ENCODE results near the gene OR6F1. TPM values are rescaled to one million over a fixed set of nuclear protein-coding genes. Genes with fewer than 3 reads are reported as not detected.
"Not testable (repeated sequence)": the region's sequence is repeated elsewhere in the genome, so short reads cannot be mapped to it uniquely, and the experiment has no call there.

Gene OR6F1
- total and polyA plus RNA-seq, 2 experiments from 2014 or later, result not detected

DNA sequence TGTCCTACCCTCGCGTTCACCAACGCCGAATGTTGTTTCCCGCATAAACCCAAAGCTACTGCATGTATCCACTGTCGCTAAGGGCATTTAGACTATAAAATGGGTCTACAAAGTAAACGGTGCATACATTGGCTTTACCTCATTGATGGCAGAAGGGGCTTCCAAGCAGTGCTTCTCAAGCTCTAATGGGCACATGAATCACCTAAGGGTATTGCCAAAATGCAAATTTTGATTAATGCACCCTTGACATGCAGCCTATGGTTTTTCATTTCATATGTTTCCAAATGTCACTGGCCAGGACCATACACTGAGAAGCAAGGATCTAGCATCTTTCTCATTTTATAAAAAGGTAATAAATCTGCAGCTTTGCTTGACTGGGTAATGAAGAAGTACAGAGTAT lies 2.7 kb downstream of the OR6F1 start:
- H3K9me2 ChIP-seq (replicated peaks; ENCODE audit: insufficient read depth), result no peaks in the 10 kb centered on the region
- H3K36me3 ChIP-seq (replicated peaks; ENCODE audit: insufficient read depth, low read depth), result no peaks in the 10 kb centered on the region
- no peaks in the 10 kb centered on the region for H3K4me1 ChIP-seq (ENCODE audit: insufficient read depth)
- DNase-seq (ENCODE audit: low spot score), result no peak
- H3K4me3 ChIP-seq, result no peak overlapping the region
- no peaks in the 10 kb centered on the region for H3K79me2 ChIP-seq
- no peaks in the 10 kb centered on the region for H3K9me3 ChIP-seq (ENCODE audit: low read depth)
- no peak overlapping the region for H3K27ac ChIP-seq
- no peak overlapping the region for H2AFZ ChIP-seq
- H3K27me3 ChIP-seq, result no peaks in the 10 kb centered on the region
- 86% methylated on average over 7 of the region's 7 CpGs for WGBS (ENCODE audit: low lambda C conversion rate, missing lambda C conversion rate)
- no peak overlapping the region for H3K4me2 ChIP-seq
- no peak for TF ChIP-seq EZH2 (IDR thresholded peaks at IDR 0.05; ENCODE audit: borderline replicate concordance)
- no peak for TF ChIP-seq EZH2phosphoT487 (IDR thresholded peaks at IDR 0.05; ENCODE audit: low read depth, severe bottlenecking, unreplicated experiment)
- TF ChIP-seq, protein P1, sequence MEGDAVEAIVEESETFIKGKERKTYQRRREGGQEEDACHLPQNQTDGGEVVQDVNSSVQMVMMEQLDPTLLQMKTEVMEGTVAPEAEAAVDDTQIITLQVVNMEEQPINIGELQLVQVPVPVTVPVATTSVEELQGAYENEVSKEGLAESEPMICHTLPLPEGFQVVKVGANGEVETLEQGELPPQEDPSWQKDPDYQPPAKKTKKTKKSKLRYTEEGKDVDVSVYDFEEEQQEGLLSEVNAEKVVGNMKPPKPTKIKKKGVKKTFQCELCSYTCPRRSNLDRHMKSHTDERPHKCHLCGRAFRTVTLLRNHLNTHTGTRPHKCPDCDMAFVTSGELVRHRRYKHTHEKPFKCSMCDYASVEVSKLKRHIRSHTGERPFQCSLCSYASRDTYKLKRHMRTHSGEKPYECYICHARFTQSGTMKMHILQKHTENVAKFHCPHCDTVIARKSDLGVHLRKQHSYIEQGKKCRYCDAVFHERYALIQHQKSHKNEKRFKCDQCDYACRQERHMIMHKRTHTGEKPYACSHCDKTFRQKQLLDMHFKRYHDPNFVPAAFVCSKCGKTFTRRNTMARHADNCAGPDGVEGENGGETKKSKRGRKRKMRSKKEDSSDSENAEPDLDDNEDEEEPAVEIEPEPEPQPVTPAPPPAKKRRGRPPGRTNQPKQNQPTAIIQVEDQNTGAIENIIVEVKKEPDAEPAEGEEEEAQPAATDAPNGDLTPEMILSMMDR (IDR thresholded peaks at IDR 0.05; ENCODE audit: poor library complexity), result no peak
- no peaks in the 10 kb centered on the region for H4K20me1 ChIP-seq (ENCODE audit: insufficient read depth, poor library complexity, severe bottlenecking)

DNA sequence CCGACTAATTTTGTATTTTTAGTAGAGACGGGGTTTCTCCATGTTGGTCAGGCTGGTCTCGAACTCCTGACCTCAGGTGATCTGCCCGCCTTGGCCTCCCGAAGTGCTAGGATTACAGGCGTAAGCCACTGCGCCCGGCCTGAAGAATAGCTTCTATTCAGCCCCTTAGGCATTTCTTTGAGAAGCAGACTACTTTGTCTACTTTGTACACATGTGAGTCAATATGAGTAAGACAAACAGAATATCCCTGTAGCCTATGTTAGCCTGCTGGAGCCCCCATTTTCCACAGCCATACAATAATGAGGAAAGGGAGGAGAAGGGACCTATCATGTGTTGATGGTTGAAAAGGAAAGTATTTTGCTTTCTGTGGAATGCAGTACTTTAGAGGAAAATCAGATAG lies 5.8 kb downstream of the OR6F1 start:
- not testable (repeated sequence) for H2AFZ ChIP-seq, H3K4me3 ChIP-seq

DNA sequence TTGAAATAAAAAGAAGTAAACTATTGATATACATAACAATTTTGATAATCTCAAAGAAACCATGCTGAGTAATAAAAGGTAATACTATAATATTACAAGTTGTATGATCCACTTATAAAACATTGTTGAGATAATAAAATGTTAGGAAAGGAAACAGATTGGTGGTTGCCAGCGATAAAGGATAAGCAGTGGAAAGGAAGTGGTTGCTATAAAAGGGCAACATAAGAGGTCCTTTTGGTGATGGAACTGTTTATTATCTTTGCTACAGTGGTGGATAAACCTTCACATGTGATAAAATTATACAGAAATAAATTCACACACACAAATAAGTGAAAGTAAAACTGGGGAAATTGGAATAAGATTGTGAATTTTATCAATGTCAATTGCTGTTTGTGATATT lies 15.1 kb downstream of the OR6F1 start:
- TF ChIP-seq, protein P1 (IDR thresholded peaks at IDR 0.05; ENCODE audit: poor library complexity), result no peak
- no peak for TF ChIP-seq EZH2phosphoT487 (IDR thresholded peaks at IDR 0.05; ENCODE audit: low read depth, severe bottlenecking, unreplicated experiment)
- TF ChIP-seq EZH2 (IDR thresholded peaks at IDR 0.05; ENCODE audit: borderline replicate concordance), result no peak
- Histone ChIP-seq H3K4me3 (no peak overlapping the region), H3K27me3 (no peaks in the 10 kb centered on the region), H3K79me2 (no peaks in the 10 kb centered on the region), H3K36me3 (replicated peaks; ENCODE audit: insufficient read depth, low read depth) (no peaks in the 10 kb centered on the region), H3K4me1 (ENCODE audit: insufficient read depth) (no peaks in the 10 kb centered on the region), H4K20me1 (ENCODE audit: insufficient read depth, poor library complexity, severe bottlenecking) (no peaks in the 10 kb centered on the region), H3K9me2 (replicated peaks; ENCODE audit: insufficient read depth) (no peaks in the 10 kb centered on the region), H2AFZ (no peak overlapping the region), H3K4me2 (no peak overlapping the region), H3K27ac (no peak overlapping the region), H3K9me3 (ENCODE audit: low read depth) (no peaks in the 10 kb centered on the region)
- WGBS (ENCODE audit: low lambda C conversion rate, missing lambda C conversion rate), result 95% methylated on average over 1 of the region's 1 CpG
- no peak for DNase-seq (ENCODE audit: low spot score)

More for the DNA sequence above, 5.8 kb downstream of the OR6F1 start:
- not testable (repeated sequence) for H3K27me3 ChIP-seq; H3K36me3 ChIP-seq (replicated peaks; ENCODE audit: insufficient read depth, low read depth); H3K9me3 ChIP-seq (ENCODE audit: low read depth); H3K27ac ChIP-seq; H3K9me2 ChIP-seq (replicated peaks; ENCODE audit: insufficient read depth); H3K4me1 ChIP-seq (ENCODE audit: insufficient read depth); H4K20me1 ChIP-seq (ENCODE audit: insufficient read depth, poor library complexity, severe bottlenecking); DNase-seq (ENCODE audit: low spot score); H3K79me2 ChIP-seq; H3K4me2 ChIP-seq
- 76% methylated on average over 8 of the region's 8 CpGs for WGBS (ENCODE audit: low lambda C conversion rate, missing lambda C conversion rate)

DNA sequence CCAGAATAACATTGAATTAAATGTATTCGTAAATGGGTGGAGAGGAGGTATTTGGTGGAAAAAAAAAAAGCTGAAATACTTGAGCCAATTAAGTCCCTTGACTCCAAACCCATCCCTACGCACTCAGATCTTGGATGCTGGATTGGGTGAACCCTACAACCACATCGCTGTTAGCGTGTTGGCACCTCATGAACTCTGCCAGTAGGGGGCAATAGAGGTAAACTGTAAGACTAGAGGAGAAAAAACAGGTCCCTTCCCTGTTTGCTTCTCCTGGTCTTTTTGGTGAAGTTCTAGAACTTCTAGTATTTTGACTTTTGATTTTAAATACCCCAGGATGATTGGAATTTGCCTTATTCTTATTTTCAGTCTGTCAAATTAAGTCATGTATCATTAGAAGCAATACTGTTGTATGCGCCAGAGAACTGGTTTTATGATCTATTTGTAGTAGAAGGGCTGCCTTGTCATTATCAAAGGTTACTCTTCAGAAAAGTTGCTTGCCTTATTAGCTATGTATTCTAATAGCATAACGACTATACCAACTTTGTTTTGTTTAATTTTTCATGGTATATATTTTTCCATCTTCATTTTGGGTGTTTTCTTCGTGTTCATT lies 35.1 kb downstream of the OR6F1 start:
- no peaks in the 10 kb centered on the region for H3K9me2 ChIP-seq (replicated peaks; ENCODE audit: insufficient read depth)
- no peak overlapping the region for H2AFZ ChIP-seq
- 35% methylated on average over 7 of the region's 7 CpGs for WGBS (ENCODE audit: low lambda C conversion rate, missing lambda C conversion rate)
- DNase-seq (ENCODE audit: low spot score), result peak; percentile 69
- no peak overlapping the region for H3K4me3 ChIP-seq
- no peaks in the 10 kb centered on the region for H3K79me2 ChIP-seq
- H3K27ac ChIP-seq, result no peak overlapping the region
- no peaks in the 10 kb centered on the region for H3K27me3 ChIP-seq
- no peaks in the 10 kb centered on the region for H3K36me3 ChIP-seq (replicated peaks; ENCODE audit: insufficient read depth, low read depth)
- no peak overlapping the region for H3K4me2 ChIP-seq
- no peaks in the 10 kb centered on the region for H4K20me1 ChIP-seq (ENCODE audit: insufficient read depth, poor library complexity, severe bottlenecking)
- TF ChIP-seq EZH2 (IDR thresholded peaks at IDR 0.05; ENCODE audit: borderline replicate concordance), result no peak
- TF ChIP-seq, protein P1 (IDR thresholded peaks at IDR 0.05; ENCODE audit: poor library complexity), result peak; percentile 54
- no peaks in the 10 kb centered on the region for H3K4me1 ChIP-seq (ENCODE audit: insufficient read depth)
- no peaks in the 10 kb centered on the region for H3K9me3 ChIP-seq (ENCODE audit: low read depth)
